ENCODE results near the gene TTC16.

Gene TTC16

DNA sequence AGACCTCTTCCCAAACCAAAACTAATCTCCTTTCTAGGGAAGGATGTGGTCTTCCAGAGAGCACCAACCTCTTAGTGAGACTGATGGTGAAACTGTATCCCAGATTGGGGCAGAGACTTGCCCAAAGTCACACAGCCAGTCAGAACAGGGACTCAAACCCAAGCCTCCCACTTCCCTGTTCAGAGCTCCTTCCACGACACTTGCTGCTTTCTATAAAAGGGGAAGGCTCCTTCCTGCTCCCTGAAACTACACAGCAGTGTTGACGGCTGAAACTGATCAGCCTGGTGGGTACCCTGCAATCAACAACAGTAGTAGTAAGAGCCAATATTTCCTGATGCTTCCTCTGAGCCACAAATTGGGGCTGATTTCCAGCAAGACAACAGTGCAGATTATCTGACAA is 17.7 kb downstream of the TTC16 start:
- WGBS, result 89% methylated on average over 2 of the region's 2 CpGs
- no peak overlapping the region for H3K9ac ChIP-seq (ENCODE audit: low read depth, low read length)
- no peaks in the 10 kb centered on the region for H3K9me3 ChIP-seq (ENCODE audit: insufficient read depth, low read depth, low read length)
- H3K4me1 ChIP-seq (ENCODE audit: insufficient read depth, low read length), result peaks cover 3% of the 10 kb centered on the region
- H3K27ac ChIP-seq (ENCODE audit: low read depth, low read length), result no peak overlapping the region
- H3K4me3 ChIP-seq (ENCODE audit: low read length), result no peak overlapping the region
- no peaks in the 10 kb centered on the region for H3K27me3 ChIP-seq (ENCODE audit: insufficient read depth, low read length)
- no peaks in the 10 kb centered on the region for H3K36me3 ChIP-seq (ENCODE audit: insufficient read depth, low read length)

DNA sequence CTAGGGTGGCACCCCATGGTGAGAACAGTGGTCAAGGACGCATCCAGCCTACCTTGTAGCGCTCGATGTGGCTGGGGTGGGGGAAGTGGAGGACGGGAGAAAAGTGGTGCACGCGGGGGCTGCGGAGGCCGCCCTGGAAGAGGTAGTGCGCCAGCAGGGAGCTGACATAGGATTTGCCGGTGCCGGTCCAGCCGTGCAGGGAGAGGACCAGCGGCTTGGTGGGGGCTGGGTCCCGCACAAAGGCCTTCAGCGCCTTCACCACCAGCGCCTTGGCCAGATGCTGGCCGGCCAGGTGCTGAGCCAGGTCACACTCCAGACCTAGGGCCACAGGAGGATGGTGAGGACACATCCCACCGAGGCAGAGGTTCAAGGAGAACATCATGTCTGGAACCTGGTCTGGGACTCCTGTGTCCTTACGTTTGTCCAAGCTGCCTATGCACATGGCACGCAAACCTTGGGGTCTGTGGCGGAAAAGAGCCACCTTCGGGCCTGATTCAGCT is 18.4 kb downstream of the TTC16 start:
- peak overlapping the region; percentile 28; the same call in 1 of the 2 replicates for H3K9ac ChIP-seq (ENCODE audit: low read depth, low read length)
- H3K4me1 ChIP-seq (ENCODE audit: insufficient read depth, low read length), result peaks cover 3% of the 10 kb centered on the region
- H3K27ac ChIP-seq (ENCODE audit: low read depth, low read length), result no peak overlapping the region
- H3K4me3 ChIP-seq (ENCODE audit: low read length), result peak overlapping the region; percentile 75
- H3K36me3 ChIP-seq (ENCODE audit: insufficient read depth, low read length), result no peaks in the 10 kb centered on the region
- WGBS, result 61% methylated on average over 22 of the region's 22 CpGs
- H3K27me3 ChIP-seq (ENCODE audit: insufficient read depth, low read length), result no peaks in the 10 kb centered on the region
- no peaks in the 10 kb centered on the region for H3K9me3 ChIP-seq (ENCODE audit: insufficient read depth, low read depth, low read length)

DNA sequence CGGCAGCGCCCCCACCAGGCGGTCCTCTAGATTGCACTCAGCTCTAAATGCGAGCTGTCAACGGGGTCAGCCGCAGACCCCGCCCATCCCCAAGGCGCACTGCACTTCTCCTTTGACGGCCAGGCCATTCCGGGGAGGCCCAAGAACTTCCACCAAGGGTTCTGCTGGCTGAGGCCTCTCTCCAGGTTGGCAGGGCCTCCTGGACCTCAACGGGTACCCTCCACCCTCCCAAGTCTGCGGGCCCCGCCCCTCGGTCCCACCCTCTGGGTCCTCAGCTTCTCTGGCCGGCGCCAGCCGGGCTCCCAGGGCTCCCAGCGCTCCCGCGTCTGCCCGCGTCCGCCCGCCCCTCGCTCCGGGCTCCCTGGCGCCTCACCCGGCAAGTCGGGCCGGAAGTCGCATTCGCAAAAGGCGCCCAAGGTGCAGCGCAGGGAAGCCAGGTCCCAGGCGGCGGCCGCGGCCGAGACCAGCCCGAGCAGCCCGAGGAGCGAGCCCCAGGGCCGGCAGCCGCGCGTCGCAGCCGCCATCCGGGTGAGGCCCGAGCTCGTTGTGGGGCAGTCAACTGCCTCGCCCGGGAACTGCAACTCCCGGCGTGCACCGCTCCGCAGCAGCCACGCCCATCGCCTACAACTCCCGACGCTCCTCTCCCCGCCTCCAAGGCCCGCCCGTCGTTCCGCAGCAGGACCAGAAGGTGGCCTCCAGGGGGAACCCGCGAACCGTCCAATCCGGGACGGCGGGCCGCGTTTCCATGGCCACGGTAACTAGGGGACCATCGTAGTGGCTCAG is 19.1 kb downstream of the TTC16 start, which contains the start of gene TOR2A:
TOR2A (minus strand) TSS at position 548 of the 783 bp plus-strand sequence; CDS start at position 524, 24 bp downstream.
- Histone ChIP-seq H3K27me3 (ENCODE audit: insufficient read depth, low read length) (no peaks in the 10 kb centered on the region), H3K9ac (ENCODE audit: low read depth, low read length) (peak within 1 kb of the TSS; percentile 69), H3K9me3 (ENCODE audit: insufficient read depth, low read depth, low read length) (no peaks in the 10 kb centered on the region), H3K36me3 (ENCODE audit: insufficient read depth, low read length) (no peaks in the 10 kb centered on the region), H3K4me1 (ENCODE audit: insufficient read depth, low read length) (peaks cover 3% of the 10 kb centered on the region), H3K27ac (ENCODE audit: low read depth, low read length) (no peak within 1 kb of the TSS), H3K4me3 (ENCODE audit: low read length) (peak within 1 kb of the TSS; percentile 75)
- WGBS, result under 1% methylated on average over 76 of the region's 76 CpGs

DNA sequence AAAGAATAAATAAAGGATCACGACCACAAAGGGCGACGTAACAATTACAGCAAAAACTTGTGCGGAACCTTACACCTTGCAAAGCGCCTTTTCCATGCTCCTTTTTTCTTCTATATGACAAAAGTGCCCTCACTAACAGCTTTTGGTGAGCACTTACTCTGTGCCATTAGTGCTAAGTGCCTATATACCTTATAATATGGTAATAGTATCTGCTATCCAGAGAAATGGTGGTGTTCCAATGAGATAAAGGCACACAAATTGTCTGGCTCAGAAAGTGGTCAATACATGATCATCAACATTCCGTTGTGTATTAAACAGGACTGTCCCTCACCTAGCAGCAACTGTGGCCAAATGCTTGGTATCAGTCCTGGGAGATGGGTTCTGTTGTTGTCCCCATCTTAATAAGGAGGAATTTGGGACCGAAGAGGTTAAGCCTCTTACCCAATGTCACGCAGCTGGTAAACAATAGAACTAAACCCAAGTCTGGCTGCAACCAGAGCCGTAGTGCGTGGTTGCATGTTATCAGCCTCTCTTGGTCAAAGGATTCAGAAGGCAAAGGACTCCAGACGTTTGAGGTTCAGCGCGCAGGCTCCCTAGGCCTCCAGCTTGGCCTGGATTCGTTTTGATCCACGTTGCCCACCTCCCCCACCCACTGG is 19.8 kb downstream of the TTC16 start:
- Histone ChIP-seq H3K9me3 (ENCODE audit: insufficient read depth, low read depth, low read length) (no peaks in the 10 kb centered on the region), H3K4me1 (ENCODE audit: insufficient read depth, low read length) (peaks cover 3% of the 10 kb centered on the region), H3K36me3 (ENCODE audit: insufficient read depth, low read length) (no peaks in the 10 kb centered on the region), H3K4me3 (ENCODE audit: low read length) (peak overlapping the region; percentile 13; the same call in 1 of the 2 replicates), H3K9ac (ENCODE audit: low read depth, low read length) (0 out of 2 replicates have a peak overlapping the region, but pooled peaks have one; percentile 11), H3K27me3 (ENCODE audit: insufficient read depth, low read length) (no peaks in the 10 kb centered on the region), H3K27ac (ENCODE audit: low read depth, low read length) (no peak overlapping the region)
- 40% methylated on average over 15 of the region's 15 CpGs for WGBS

DNA sequence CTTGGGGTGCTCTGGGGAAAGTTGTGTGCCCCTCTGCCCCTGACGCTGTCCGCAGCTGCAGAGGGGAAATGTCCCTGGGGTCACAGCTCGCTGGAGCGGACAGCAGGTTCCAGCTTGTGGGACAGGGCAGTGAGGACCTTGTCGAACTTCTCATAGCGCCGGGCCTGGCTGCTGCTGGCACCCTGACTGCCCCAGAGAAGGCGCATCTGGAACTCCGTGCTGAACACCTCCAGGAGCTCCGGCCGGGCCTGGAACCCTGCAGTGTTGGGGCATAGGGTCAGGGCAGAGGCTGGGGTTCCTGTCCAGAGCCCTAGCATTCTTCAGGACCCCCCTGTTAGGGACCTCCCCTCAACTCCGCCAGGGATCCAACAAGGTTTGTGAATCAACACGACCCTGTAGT is 22.8 kb downstream of the TTC16 start:
- Histone ChIP-seq H3K9ac (ENCODE audit: low read depth, low read length) (no peak overlapping the region), H3K36me3 (ENCODE audit: insufficient read depth, low read length) (no peaks in the 10 kb centered on the region)

DNA sequence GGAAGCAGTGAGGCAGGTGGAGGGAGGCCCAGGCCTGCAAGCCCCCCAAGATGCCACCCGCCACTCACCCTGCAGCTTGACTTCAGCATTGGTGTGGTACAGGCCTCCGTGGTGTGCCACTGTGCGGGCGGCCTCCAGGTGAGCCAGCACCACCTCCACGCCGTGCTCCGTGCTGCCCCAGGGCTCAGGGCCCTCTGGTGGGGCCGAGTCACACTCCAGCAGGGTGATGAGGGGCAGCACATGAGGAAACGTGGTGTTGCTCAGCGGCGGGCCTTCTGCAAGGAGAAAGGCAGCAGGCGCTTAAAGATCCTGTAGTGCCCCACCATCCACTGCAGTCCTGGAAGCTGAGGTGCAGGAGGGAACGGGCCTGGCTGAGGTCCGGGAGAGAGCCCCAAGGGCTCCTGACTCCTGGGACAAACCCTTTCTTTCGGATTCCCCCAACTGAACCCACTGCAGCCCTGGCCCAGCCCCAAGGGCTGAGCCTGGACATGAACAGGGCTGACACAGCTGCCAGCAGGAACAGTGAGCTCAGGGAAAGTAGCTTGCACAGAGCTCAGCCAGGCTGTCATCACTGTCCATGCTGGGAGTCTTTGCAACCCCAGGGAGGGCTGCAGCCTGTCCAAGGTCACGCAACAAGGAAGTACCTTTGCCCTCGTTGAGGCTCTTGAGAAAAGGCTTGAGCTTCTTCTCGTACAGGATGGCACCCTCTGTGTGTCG is 23.9 kb downstream of the TTC16 start:
- Histone ChIP-seq H3K27me3 (ENCODE audit: insufficient read depth, low read length) (peaks cover 4% of the 10 kb centered on the region; the same call in 1 of the 2 replicates), H3K27ac (ENCODE audit: low read depth, low read length) (no peak overlapping the region), H3K36me3 (ENCODE audit: insufficient read depth, low read length) (no peaks in the 10 kb centered on the region), H3K9me3 (ENCODE audit: insufficient read depth, low read depth, low read length) (no peaks in the 10 kb centered on the region), H3K4me3 (ENCODE audit: low read length) (no peak overlapping the region), H3K4me1 (ENCODE audit: insufficient read depth, low read length) (no peaks in the 10 kb centered on the region), H3K9ac (ENCODE audit: low read depth, low read length) (no peak overlapping the region)
- WGBS, result 88% methylated on average over 19 of the region's 19 CpGs

More for the DNA sequence above, 22.8 kb downstream of the TTC16 start:
- WGBS, result 93% methylated on average over 12 of the region's 13 CpGs
- Histone ChIP-seq H3K9me3 (ENCODE audit: insufficient read depth, low read depth, low read length) (no peaks in the 10 kb centered on the region), H3K27me3 (ENCODE audit: insufficient read depth, low read length) (peaks cover 4% of the 10 kb centered on the region; the same call in 1 of the 2 replicates), H3K27ac (ENCODE audit: low read depth, low read length) (no peak overlapping the region), H3K4me1 (ENCODE audit: insufficient read depth, low read length) (peaks cover 3% of the 10 kb centered on the region), H3K4me3 (ENCODE audit: low read length) (no peak overlapping the region)

DNA sequence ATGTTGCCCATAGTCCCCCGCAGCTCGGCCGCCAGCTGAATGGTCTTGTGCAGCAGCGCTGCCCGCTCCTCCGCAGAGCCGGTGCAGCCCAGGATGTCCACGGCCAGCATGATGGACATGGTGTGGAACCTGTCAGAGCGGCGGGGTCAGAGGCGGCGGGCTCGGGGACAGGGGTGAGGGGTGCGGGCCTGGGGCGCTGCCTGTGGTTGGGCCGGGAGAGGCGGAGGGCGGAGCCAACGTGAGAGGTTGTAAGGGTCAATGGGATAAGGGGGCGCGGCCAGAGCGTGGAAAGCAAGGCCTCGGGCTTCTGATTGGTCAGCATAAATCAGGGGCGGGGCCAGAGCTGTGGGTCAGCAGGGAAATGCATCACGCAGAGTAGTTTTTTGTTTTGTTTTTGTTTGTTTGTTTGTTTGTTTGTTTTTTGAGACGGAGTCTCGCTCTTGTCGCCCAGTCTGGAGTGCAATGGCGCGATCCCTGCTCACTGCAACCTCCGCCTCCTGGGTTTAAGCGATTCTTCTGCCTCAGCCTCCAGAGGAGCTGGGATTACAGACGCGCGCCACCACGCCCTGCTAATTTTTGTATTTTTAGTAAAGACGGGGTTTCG is 26.1 kb downstream of the TTC16 start:
- Histone ChIP-seq H3K27ac (ENCODE audit: low read depth, low read length) (no peak overlapping the region; the same call in 1 of the 2 replicates), H3K4me1 (ENCODE audit: insufficient read depth, low read length) (no peaks in the 10 kb centered on the region), H3K4me3 (ENCODE audit: low read length) (peak overlapping the region; percentile 53), H3K9me3 (ENCODE audit: insufficient read depth, low read depth, low read length) (no peaks in the 10 kb centered on the region), H3K36me3 (ENCODE audit: insufficient read depth, low read length) (no peaks in the 10 kb centered on the region), H3K27me3 (ENCODE audit: insufficient read depth, low read length) (peaks cover 4% of the 10 kb centered on the region; the same call in 1 of the 2 replicates), H3K9ac (ENCODE audit: low read depth, low read length) (no peak overlapping the region)
- 4% methylated on average over 38 of the region's 38 CpGs for WGBS

DNA sequence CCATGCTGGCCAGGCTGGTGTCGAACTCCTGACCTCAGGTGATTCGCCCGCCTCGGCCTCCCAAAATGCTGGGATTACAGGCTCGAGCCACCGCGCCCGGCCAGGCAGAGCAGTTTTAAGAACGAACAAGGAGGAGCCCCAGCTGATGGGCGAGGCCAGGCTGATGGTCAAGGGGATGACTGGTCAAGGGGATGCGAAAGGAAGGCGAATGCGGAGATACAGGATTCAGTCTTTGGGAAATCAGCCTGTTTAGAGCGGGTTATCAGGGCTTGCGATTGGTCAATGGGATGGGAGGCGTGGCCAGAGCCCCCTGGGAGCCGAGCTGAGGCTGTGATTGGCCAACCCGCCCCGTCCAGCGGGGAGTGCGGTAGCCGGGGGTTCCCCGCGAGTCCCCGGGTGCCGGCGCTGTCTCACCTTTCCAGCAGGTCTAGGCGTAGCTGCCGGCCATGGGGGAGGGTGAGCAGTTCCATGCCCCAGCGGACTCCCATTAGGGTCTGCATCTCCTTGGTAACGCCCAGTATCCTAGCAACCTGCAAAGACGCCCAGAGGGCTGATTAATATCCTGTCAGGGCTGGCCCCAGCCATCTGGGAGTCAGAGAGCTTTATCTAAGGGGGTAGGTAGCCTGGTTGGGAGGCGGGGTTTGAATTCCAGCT is 26.7 kb downstream of the TTC16 start:
- peaks cover 4% of the 10 kb centered on the region; the same call in 1 of the 2 replicates for H3K27me3 ChIP-seq (ENCODE audit: insufficient read depth, low read length)

DNA sequence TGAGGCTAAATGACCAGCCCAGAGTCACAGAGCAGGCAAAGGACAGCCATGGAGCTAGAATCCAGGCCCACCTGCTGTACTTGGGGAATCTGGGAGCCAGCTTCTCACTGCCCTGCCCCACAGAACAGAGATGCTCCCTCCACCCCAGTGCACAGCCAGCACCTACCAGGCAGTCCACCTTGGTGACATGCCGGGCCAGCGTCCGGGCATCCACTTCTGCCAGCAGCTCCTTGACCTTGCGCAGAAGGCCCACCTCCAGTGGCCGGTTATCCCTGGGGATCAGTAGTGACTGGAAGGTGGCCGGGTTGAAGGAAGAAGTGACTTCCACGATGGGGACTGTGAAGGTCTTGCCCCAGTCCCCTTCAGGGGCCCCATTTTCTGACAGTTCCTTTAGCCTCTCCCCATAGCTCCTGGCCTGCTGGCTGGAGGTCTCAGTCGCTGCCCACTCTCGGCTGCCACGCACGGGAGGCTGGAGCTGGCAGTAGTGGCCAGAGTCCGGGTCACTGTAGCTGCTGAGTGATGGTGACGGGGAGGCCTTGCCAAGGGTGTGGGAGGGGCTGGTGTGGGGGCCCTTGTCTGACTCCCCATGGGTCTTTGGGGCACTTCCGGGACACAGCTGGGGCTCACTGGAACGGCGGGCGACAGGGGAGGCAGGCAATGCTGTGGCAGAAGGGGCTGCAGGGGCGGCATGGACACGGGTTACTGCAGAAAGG is 28.7 kb downstream of the TTC16 start:
- H3K36me3 ChIP-seq (ENCODE audit: insufficient read depth, low read length), result peaks cover 12% of the 10 kb centered on the region
- H3K4me1 ChIP-seq (ENCODE audit: insufficient read depth, low read length), result no peaks in the 10 kb centered on the region
- 93% methylated on average over 19 of the region's 19 CpGs for WGBS
- H3K27ac ChIP-seq (ENCODE audit: low read depth, low read length), result no peak overlapping the region
- no peaks in the 10 kb centered on the region for H3K9me3 ChIP-seq (ENCODE audit: insufficient read depth, low read depth, low read length)
- no peak overlapping the region for H3K9ac ChIP-seq (ENCODE audit: low read depth, low read length)
- H3K4me3 ChIP-seq (ENCODE audit: low read length), result no peak overlapping the region
- H3K27me3 ChIP-seq (ENCODE audit: insufficient read depth, low read length), result peaks cover 4% of the 10 kb centered on the region; the same call in 1 of the 2 replicates

More for the DNA sequence above, 26.7 kb downstream of the TTC16 start:
- Histone ChIP-seq H3K9me3 (ENCODE audit: insufficient read depth, low read depth, low read length) (no peaks in the 10 kb centered on the region), H3K4me1 (ENCODE audit: insufficient read depth, low read length) (no peaks in the 10 kb centered on the region), H3K36me3 (ENCODE audit: insufficient read depth, low read length) (no peaks in the 10 kb centered on the region), H3K4me3 (ENCODE audit: low read length) (peak overlapping the region; percentile 53), H3K9ac (ENCODE audit: low read depth, low read length) (no peak overlapping the region), H3K27ac (ENCODE audit: low read depth, low read length) (no peak overlapping the region; the same call in 1 of the 2 replicates)
- WGBS, result under 1% methylated on average over 33 of the region's 33 CpGs
